Measurements from ENCODE around the gene DCTN3.

DCTN3 gene

DNA sequence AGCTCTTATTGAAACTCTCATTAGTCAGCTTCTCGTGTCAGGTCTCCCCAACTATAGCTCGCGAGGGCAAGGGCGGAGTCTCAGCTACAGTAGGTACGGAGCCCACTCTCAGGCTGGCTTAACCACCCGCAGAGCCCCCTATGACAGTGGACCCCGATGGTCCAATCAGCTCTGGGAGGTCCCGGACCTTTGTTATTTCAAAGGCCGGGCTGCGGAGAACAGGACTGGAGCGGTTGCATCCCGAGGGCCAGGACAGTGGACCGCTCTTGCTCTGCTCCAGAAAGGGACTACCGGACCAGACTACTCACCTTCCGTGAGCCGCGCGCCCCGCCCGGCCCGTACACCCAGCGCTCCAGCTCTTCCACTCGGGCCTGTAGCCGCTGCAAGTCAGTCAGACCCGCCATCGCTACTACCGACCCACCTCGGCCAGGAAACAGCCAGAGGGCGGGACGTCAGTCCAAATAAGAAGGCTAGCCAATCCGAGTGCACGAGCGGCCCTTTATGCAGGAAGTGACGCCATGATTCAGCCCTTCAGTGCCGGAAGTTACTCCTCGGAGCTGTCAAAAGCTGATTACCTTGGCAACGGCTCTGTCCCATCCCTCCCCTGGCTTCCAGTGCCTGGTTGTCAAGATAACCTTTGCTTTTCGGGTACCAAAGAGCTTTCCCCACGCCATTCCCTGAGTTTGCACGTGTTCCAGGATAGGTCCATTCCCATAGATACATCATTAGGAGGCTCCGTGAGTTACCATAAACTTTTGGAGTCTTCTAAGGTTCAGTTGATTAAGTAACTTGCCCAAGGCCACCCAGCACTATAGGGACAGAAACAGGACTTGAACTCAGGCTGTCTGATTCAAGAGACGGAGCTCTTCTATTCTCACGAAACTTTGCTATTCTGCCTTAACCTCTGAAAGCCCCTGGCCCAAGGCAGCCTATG lies at the start of gene DCTN3:
Gene DCTN3 (minus strand): TSS at position 435 of the 934 bp plus-strand sequence. CDS start 31 bp downstream, at position 404.
- peak; percentile 79 to 80 for DNase-seq (ENCODE audit: low read depth in 2 of 2, low spot score in 1 of 2)

DNA sequence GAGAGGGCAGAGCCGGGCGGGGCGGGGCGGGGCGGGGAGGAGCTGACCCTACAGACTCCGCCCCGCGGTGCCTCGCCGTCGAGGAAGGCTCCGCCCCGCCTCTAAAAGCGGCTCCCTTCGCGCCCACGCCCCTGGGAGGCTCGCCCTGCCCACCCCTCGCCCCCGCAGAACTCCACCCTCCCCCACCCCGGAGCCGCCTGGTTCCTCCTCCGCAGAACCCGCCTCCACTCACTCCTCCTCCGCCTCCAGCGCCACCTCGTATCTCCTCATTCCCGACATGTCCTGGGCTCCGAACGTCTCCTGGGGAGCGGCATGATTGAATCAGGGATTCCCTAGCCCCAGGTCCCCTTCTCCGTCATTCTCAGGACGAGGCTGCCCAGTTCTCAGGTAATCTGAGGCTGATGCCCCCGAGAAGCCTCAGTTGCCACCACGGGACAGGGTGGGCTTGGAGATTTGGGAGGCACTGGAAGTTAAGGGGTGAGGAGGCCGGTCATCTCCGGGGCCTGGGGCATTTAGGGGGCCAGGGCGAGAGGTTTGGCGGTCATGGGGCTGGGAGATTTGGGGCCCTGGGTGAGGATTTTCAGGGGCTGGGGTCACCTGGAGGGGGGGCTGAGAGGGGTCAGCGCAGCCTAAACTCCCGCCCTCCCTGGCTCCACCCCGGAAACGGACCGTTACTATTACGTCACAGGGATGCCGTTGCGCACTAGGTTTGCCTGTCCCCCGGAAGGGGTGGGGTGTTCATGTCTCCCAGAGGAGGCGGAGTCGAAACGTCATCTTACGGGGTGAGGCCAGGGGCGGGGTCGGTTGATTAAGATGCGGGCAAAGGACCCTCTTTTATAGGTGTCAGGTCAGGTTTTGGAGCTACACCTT lies 45.3 kb upstream of the DCTN3 start:
- peak; percentile 73 to 75 for DNase-seq (ENCODE audit: low read depth in 2 of 2, low spot score in 1 of 2)

DNA sequence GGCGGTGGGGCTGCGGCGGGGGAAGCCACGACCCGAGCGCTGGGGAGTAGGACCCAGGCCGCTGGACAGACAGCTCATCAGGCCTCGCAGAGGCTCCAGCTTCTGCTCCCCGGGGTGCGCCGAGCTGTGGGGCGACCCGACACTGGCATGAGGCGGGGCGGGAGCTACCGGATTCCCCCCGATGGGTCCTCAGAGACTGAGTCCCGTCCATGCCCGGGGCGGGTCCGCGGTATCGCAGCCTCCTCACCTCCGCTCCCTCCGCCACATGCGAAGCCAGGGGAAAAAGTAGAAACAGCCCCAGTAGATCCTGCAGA lies 44.7 kb upstream of the DCTN3 start:
- DNase-seq (ENCODE audit: low read depth in 2 of 2, low spot score in 1 of 2): no peak

DNA sequence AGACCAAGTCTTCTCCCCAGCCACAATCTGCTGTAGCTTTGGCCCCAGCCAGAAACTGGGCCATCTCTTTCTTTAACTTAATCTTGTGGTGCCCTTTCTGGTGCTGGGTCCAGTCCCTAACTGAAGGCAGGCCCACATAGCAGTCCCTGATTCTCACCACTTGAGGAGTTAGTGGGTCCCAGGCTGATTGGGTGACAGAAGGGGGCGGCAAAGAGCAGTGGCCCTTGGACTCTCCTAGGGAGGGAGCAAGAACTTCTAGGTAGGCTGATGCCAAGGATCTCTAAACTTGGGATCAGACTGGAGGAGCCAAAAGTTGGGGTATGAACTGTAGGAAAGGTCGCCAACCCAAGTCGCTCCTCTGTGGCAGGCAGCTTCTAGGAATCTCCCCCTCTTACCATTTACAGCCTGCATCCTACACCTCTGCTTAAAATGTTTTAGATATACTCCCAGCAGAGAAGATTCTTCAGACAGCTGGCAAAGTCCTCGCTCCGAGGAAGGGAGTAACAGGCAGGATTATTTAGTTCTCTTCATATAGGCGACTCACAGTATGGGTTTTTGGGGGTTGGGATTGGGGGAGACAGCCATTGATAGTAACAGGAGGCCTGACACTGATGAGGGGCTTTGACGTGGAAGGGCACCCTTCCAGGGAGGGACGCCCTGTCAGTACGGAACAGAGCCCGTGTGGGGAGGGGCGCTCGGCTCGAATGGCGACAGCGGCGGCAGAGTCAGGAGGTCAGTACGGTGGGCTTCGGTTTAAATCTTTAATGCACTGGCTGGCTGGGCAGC lies 44.2 kb upstream of the DCTN3 start:
- DNase-seq (ENCODE audit: low read depth in 2 of 2, low spot score in 1 of 2): peak; percentile 19 to 51

DNA sequence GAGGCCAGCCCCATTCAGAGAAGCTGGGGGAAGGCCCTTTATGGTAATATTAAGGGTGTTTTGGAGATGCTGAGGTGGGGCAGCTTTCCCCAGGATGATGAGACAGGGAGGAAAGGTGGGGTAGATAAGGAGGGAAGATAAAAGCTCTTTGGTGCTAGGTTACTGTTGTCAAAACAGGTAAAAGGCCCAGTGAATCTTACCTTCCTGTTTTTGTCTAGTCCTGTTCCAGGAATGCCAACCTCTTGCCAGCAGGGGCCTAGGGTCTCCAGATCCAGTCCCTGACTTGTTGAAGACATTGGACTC lies 43.0 kb upstream of the DCTN3 start:
- no peak for DNase-seq (ENCODE audit: low read depth in 2 of 2, low spot score in 1 of 2)

DNA sequence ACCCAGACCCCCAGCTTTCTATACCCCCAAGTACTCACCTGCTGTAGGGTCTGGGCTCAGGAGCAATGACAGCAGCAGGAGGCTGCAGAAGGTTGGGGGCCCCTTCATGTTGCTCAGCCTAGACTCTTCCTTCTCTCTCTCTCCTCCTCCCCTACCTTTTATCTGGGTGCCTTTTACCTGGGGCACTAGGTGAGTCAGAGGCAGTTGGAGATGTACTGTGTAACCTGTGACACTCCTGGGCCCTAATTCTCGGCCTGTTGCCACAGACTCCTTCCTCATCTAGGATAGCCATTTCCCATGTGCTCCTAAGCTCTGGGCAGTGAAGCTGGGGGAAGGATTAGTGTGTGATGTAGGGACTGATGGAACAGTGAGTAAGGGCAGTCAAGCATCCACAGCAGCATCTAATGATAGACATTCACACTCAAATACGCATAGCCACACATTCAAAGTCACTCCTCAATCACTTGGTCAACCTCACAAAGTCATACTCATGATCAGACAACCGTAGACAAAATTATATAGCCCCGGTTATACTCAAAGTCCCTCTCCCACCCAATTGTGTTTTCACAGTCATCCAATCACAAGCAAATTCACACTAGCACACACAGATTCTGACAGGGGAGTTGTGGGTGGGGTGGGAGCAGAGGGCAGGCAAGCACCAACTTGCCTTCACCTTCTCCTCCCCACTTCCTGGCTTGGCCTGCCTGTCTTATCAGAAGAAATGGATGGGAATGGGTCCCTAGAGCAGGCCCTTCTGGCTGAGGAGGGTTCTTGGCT lies 42.4 kb upstream of the DCTN3 start, which contains the start of gene CCL27:
Gene CCL27 (minus strand): TSS at position 132 of the 777 bp plus-strand sequence. CDS start 24 bp downstream, at position 108.
- DNase-seq (ENCODE audit: low read depth in 2 of 2, low spot score in 1 of 2): no peak

DNA sequence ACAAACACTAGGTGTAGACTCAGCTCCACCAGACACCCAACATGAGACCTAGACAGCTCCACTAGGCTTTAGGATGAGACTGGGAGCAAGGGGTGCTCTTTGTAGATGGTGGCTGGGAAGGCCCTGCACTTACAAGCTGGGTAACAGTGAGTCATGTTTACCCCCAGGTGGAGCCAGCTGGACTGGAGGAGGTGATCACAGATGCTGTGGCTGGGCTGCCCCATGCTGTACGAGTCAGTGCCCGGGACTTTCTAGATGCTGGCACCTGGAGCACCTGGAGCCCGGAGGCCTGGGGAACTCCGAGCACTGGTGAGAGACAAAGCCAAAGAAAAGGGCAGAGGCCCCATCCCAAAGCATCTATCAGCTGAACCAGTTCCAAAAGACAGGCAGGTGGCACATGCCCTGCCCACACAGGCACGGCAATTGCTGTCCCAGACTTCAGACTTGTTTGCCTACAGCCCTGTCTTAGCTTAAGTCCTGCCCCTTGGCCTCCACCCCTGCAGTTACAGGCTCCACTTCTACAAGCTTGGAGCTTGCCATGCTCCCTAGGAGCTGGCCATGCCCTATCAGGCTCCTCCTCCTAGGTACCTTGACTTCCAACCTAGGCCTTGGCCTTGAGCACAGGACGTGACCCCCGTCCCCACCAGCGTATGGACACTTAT lies 39.4 kb upstream of the DCTN3 start:
- DNase-seq (ENCODE audit: low read depth in 2 of 2, low spot score in 1 of 2): no peak

DNA sequence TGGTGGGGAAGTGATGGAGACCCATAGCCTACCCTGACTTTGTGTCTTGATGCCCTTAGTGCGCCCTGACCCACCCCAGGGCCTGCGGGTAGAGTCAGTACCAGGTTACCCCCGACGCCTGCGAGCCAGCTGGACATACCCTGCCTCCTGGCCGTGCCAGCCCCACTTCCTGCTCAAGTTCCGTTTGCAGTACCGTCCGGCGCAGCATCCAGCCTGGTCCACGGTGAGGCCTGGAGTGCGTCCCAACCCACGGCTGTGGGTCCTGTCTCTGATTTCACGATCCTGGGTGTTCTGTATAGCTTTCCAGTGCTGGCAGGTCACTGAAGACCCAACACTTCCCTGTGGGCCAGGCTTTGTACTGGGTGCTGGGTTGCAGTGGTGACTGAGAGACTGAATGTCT lies 38.2 kb upstream of the DCTN3 start:
- DNase-seq (ENCODE audit: low read depth in 2 of 2, low spot score in 1 of 2): no peak

DNA sequence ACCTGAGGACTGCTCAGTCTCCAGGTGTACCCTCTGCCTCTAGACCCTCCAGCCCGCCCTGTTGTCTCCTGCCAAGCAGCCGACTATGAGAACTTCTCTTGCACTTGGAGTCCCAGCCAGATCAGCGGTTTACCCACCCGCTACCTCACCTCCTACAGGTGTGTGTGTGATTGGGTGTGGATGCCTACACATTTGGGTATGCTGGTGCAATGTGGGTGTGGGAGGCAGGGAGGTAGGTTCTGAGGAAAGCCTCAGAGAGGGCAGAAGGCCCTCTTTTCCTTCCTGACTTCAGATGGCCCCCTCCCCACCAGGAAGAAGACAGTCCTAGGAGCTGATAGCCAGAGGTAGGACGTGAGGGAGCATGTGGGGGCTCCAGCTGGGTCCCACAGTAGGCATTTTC lies 36.7 kb upstream of the DCTN3 start:
- DNase-seq (ENCODE audit: low read depth in 2 of 2, low spot score in 1 of 2): no peak

DNA sequence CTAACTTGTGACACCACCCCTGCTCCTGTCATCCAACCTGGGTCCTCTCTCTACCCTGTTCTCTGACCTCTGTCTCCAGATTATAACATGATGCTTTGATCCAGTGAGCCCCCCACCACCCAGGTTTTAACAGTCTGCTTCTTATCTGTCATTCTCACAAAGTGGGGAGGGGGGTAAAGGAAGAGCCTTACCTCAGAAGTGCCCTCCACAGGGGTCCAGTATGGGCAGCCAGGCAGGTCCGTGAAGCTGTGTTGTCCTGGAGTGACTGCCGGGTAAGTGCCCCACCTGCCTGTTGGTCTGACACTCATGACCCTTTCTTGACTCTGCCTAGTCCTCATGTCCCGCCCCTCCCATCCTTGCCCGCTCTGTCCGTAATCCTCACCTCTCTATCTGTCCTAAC lies 35.1 kb upstream of the DCTN3 start:
- DNase-seq (ENCODE audit: low read depth in 2 of 2, low spot score in 1 of 2): no peak

DNA sequence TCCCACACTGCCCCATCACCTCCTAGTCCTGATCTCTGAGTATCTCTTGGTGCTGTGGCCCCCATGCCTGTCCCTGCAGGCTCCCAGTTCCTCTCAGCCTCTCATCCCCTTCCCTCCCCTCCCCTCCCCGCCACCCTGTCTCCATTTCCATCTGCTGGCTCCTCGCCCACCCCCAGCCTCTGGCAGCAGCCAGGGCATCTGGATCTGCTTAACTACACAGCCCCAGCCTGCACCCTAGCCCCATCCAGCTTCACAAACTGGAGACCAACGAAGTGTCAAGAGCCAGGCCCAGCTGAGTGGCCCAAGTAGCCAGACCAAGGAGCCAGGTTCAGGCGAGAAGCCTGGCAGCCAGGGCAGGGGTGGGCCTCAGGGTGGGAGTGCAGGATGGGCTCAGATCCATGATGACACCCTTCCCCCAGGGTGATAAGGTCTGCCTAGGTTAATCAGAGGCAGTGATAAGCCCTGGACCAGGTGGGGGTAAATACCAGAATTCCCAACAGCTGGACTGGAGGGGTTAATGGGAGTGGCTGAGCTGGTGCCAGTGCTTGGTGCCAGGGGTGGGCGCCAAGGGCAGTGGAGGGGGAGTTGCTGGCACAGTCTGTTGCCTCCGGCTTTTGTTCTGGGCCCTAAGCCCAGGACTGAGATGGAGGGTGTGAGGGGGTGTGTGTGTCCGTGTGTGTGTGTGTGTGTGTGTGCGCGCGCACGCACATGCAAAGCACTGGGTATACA lies 34.2 kb upstream of the DCTN3 start:
- no peak for DNase-seq (ENCODE audit: low read depth in 2 of 2, low spot score in 1 of 2)

DNA sequence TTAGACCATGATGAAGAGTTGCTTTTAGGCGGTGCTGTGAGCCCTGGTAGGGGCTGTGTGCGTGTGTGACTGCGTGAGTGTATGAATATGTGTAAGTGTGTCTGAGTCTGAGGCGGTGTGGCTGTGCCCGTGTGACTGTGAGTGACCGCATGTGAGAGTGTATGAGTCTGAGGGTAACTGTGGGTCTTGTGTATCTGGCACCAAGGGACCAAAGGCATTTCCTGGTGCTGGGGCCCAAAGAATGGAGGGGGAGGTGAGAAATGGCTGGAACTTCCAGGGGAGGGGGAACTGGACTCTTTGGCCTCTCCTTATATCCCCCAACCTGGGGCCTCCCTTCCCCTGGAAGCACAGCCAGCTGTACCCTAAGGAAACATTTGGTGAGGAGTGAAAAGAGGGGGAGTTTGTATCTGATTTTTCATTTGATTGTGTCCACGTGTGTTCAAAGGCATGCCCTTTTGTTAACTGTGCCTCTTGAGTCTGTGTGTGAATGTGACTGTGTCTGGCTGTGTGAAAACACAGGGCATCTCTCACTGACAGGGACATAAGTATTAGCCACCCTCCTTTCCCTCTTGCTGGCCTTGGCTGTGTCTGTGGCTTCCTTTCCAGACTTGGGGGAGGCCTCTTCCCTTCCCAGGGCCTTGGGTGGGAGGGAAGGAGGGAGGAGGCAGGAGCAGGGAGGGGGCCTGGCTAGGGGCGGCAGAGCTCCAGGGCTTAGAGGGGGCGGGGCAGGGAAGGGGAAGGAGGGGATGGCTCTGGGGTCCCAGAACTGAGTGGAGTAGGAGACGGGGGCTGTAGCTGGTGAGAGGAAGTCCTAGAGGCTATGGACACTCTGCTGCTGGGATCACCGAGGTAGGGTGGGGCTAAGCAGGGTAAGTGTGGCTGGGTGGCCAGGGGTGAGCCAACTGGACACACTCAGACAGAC lies 33.1 kb upstream of the DCTN3 start:
- DNase-seq (ENCODE audit: low read depth in 2 of 2, low spot score in 1 of 2): no peak

DNA sequence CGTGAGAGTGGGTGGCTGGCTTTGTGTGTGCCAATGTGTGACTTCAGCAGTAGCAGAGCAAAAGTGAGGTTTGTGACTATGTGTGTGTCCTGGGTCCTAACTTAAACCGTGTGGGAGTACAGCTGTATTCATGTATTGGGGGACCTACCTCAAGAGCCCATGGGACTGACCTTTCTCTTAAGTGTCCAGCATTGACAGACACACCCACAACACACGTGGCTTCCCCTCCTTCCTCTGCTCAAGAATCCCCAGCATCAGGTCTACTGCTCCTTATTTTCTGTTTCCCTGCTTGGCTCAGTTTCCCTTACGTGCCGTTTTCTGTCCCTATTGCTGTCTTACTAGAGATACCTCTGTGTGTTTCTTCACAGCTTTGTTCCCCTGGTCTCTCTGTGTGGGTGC lies 32.3 kb upstream of the DCTN3 start:
- DNase-seq (ENCODE audit: low read depth in 2 of 2, low spot score in 1 of 2): no peak

DNA sequence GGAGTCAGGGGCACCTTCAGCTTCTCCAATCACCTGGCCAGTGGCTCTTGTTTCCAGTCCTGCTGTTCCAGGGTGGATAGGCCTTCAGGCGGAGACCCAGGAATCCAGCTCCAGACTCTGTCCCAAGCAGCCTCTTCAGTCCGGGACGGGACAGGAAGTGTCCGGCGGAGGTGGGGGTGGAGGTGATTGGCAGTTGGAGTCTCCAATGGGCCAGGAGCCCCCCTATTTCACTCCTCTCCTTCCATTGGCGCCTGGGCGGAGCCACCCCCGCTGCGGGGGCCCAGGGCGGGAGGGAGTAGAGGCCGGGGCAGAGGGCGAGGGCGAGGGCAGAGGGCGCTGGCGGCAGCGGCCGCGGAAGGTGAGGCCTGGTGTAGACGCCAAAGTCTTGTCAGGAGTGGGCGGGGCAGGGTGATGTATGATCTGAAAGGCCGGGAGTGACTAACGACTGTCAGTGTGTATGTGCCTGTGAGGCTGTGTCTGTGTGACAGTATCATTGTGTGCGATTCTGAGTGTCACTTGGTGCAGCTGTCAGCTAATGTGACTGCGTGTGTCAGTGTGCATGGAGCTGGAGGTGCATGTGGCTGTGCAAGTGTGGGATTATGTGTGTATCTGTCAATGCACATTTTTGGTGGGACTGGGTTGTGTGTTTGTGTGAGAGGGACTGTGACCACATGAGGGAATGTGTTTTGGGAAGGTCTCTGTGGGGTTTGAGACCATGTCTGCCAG lies 31.7 kb upstream of the DCTN3 start, which contains the start of gene IL11RA:
Gene IL11RA (plus strand): TSS at position 310 of the 726 bp plus-strand sequence. CDS start 3,033 bp downstream, outside the sequence.
- peak in 1 of 2 donors; percentile 17 for DNase-seq (ENCODE audit: low read depth in 2 of 2, low spot score in 1 of 2)

DNA sequence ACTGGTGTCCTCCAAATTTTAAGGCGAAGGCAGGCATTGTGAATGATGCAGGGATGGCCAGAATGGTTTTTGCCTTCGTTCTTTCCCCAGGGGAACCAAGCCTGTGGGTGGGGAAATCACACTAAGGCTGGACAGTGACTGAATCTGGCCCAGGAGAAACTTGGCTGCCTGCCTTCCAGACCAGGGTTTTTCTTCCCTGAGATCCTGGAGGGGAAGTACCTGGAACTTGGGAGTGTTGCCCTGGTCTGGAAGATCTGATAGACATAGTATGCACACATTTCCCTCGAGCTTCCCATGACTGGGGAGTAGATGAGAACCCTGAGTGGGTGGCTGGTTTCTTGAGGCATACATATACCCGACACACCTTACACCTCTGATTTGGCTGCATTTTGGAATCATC lies 31.0 kb upstream of the DCTN3 start:
- DNase-seq (ENCODE audit: low read depth in 2 of 2, low spot score in 1 of 2): no peak

DNA sequence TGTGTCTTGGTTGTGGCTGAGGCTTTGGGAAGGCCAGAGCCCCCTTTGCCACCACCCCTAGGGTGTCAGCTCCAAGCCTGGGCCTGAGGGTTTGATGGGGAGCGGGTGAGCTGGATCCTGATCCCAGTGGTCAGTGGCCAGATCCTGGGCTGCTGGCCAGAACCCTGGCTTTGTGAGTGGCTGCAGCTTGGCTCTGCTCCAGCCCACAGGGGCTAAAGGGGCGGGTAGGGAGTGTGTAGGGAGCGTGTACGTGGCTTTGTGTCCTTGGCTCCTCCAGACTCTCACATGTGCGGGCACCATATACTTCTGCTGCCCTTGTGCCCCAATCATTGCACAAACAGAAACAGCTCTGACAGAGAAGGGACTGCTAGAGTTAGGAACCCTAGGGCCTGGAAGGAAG lies 30.5 kb upstream of the DCTN3 start:
- no peak for DNase-seq (ENCODE audit: low read depth in 2 of 2, low spot score in 1 of 2)

DNA sequence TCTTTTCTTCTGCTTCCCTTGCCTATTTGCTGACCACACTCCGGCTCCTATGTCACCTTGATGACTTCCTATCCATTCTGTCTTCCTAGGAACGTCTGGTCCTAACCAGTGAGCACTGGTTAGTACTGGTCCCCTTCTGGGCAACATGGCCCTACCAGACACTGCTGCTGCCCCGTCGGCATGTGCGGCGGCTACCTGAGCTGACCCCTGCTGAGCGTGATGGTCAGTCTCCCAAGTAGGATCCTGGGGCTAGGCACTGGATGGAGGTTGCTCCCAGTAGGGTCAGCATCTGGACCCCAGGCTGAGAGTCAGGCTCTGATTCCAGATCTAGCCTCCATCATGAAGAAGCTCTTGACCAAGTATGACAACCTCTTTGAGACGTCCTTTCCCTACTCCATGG lies 28.4 kb upstream of the DCTN3 start:
- DNase-seq (ENCODE audit: low read depth in 2 of 2, low spot score in 1 of 2): no peak

DNA sequence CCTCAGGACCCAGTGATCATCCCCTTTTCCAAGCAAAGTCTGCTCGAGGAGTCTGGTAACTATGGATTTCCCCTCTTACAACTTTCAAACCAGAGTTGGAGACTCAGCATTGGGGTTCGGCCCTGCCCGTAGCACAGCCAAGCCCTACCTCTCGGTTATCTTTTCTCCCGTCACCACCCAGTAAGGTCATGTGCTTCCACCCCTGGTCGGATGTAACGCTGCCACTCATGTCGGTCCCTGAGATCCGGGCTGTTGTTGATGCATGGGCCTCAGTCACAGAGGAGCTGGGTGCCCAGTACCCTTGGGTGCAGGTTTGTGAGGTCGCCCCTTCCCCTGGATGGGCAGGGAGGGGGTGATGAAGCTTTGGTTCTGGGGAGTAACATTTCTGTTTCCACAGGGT lies 27.4 kb upstream of the DCTN3 start:
- DNase-seq (ENCODE audit: low read depth in 2 of 2, low spot score in 1 of 2): no peak
